CD4-positive, alpha-beta T cell treated with Interleukin-21 for 1 hour (primary cell): ENCODE data around the gene ZNF57.
"Not testable (repeated sequence)": the region's sequence is repeated elsewhere in the genome, so short reads cannot be mapped to it uniquely, and the experiment has no call there.

Experiments
- DNase-seq: peaks from one replicate; pipeline ENCODE4 v3.0.0-alpha.2; 2020

The ZNF57 gene

DNA sequence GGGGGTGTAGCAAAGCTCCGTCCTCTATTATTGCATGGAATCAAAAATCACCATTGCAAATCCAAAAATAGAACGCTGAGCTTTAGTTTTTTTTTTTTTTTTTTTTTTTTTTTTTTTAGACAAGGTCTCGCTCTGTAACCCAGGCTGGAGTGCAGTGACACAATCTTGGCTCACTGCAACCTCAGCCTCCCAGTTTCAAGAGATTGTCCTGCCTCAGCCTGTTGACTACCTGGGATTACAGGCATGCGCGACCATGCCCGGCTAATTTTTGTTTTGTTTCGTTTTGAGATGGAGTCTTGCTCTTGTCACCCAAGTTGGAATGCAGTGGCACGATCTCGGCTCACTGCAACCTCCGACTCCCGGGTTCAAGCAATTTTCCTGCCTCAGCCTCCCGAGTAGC is 59.4 kb downstream of the ZNF57 start:
- no peak for DNase-seq

GRCh38 chr19:2962018-2962670 is 61.4 kb downstream of the ZNF57 start:
- DNase-seq: peak; percentile 86

- DNase-seq: no peak
Measured at GRCh38 chr19:2963122-2963521, 62.4 kb downstream of the ZNF57 start.

DNA sequence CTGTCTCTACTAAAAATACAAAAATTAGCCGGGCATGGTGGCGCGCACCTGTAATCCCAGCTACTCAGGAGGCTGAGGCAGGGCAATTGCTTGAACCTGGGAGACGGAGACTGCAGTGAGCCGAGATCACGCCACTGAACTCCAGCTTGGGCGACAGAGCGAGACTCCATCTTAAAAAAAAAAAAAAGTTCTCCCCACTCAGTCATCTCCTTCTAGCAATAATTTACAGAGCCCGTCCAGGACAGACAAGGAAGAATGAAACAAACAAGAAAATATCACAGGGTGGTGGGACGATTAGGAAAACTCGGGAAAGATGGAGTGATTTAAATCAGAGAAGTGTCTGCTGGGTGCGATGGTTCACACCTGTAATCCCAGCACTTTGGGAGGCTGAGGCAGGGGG is 62.9 kb downstream of the ZNF57 start:
- not testable (repeated sequence) for DNase-seq

GRCh38 chr19:2964874-2965273 is 64.1 kb downstream of the ZNF57 start:
- DNase-seq: no peak

- DNase-seq: no peak
Measured at GRCh38 chr19:2967972-2968371, 67.2 kb downstream of the ZNF57 start.
